ENCODE results near the gene CYB5RL.

- TF ChIP-seq CTCF (IDR thresholded peaks at IDR 0.05 in 8 of 11, conservative IDR thresholded peaks at IDR 0.05 in 3 of 11) = no peak
- TF ChIP-seq POLR2A (IDR thresholded peaks at IDR 0.05) = no peak
- no peak for TF ChIP-seq POLR2AphosphoS5 (IDR thresholded peaks at IDR 0.05)
These were observed 728 bp upstream of the CYB5RL start for GRCh38 chr1:54200519-54200997.
